Measurements from ENCODE around the gene ADARB2. TPM values are rescaled to one million over a fixed set of nuclear protein-coding genes. Genes with fewer than 3 reads are reported as not detected.

ADARB2 gene
- total RNA-seq, 2 experiments from 2014 or later: 1.3 to 1.4 TPM

GRCh38 chr10:1531883-1532597 is 205.3 kb downstream of the ADARB2 start:
- Mint-ChIP-seq H3K27me3 (ENCODE audit: low read depth) (peaks cover 21% of the 10 kb centered on the region), H3K9me3 (no peaks in the 10 kb centered on the region), H3K4me3 (no peak overlapping the region), H3K36me3 (ENCODE audit: low read depth) (no peaks in the 10 kb centered on the region), H3K27ac (no peak overlapping the region), H3K4me1 (ENCODE audit: low read depth) (no peaks in the 10 kb centered on the region)
- CTCF ChIA-PET: interaction anchor here (0.6 kb wide), 1 partner anchor 390 kb away, joined by 3 read pairs; no protein-coding TSS in a partner anchor
- DNase-seq: no peak
- intact Hi-C loops (cut with micrococcal nuclease): no loop called here

DNA sequence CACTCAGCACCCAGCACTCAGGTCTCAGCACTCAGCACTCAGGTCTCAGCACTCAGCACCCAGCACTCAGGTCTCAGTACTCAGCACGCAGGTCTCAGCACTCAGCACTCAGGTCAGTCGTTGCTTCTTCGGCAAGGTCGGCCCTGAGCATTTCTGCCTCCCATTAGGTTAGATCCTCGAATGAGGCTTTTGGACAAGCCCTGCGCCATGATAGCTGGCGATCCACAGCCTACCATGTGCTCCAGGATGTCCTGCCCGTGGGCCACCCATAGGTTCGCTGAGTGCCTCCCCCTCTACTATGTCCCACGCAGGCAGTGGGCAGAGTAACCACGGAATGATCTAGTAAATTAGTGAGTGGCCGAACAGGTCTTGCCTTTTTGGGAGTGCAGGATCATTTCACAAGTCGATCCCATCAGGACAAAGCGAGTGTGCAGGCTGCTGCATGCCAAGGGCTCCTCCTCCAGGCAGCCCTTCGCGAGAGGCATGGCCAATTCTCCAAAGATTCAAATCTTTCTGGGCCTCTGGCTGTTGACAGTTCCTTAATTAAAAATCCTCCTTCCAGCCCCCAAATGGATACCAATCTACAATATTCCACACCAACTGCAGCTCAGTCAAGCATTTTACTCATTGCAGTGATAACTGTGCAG is 206.3 kb downstream of the ADARB2 start:
- CTCF ChIA-PET: interaction anchor here (0.7 kb wide), 1 partner anchor 219 kb away, joined by 3 read pairs; no protein-coding TSS in a partner anchor
- intact Hi-C loops (cut with micrococcal nuclease): no loop called here
- DNase-seq: no peak
- Mint-ChIP-seq H3K36me3 (ENCODE audit: low read depth) (no peaks in the 10 kb centered on the region), H3K27me3 (ENCODE audit: low read depth) (peaks cover 21% of the 10 kb centered on the region), H3K9me3 (no peaks in the 10 kb centered on the region), H3K4me3 (no peak overlapping the region), H3K27ac (no peak overlapping the region), H3K4me1 (ENCODE audit: low read depth) (no peaks in the 10 kb centered on the region)

GRCh38 chr10:1529806-1530413 is 207.4 kb downstream of the ADARB2 start:
- Mint-ChIP-seq H3K4me3 (no peak overlapping the region), H3K27ac (no peak overlapping the region), H3K27me3 (ENCODE audit: low read depth) (peaks cover 24% of the 10 kb centered on the region), H3K36me3 (ENCODE audit: low read depth) (no peaks in the 10 kb centered on the region), H3K4me1 (ENCODE audit: low read depth) (no peaks in the 10 kb centered on the region), H3K9me3 (no peaks in the 10 kb centered on the region)
- DNase-seq: no peak
- intact Hi-C loops (cut with micrococcal nuclease): no loop called here
- CTCF ChIA-PET: no interaction called here

DNA sequence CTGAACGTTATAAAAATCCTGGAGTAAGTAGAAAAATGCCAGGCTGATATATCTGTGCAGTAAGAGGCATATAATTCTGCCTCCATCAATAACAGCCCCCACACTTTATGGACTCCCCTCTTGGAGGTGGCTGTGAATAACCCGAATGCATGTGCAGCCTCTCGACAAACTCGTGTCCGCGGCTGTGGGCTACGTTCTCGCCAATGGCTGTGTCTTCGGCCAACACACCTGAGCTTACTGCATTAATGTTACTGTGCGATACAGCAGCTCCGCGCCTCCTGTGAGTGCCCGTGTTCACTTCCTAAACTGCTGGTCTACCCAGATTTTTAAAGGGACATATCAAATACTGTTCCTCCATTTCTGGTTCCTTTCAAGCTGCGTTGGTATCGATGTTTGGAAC is 209.4 kb downstream of the ADARB2 start:
- intact Hi-C loops (cut with micrococcal nuclease): no loop called here
- no peak overlapping the region for H3K27ac Mint-ChIP-seq
- no peak for DNase-seq
- no peaks in the 10 kb centered on the region for H3K9me3 Mint-ChIP-seq
- no peak overlapping the region for H3K4me3 Mint-ChIP-seq
- no peaks in the 10 kb centered on the region for H3K4me1 Mint-ChIP-seq (ENCODE audit: low read depth)
- peaks cover 22% of the 10 kb centered on the region for H3K27me3 Mint-ChIP-seq (ENCODE audit: low read depth)
- CTCF ChIA-PET: no interaction called here
- no peaks in the 10 kb centered on the region for H3K36me3 Mint-ChIP-seq (ENCODE audit: low read depth)

GRCh38 chr10:1526436-1527055 is 210.8 kb downstream of the ADARB2 start:
- Mint-ChIP-seq H3K4me3 (no peak overlapping the region), H3K27me3 (ENCODE audit: low read depth) (peaks cover 17% of the 10 kb centered on the region), H3K36me3 (ENCODE audit: low read depth) (no peaks in the 10 kb centered on the region), H3K4me1 (ENCODE audit: low read depth) (no peaks in the 10 kb centered on the region), H3K27ac (no peak overlapping the region), H3K9me3 (no peaks in the 10 kb centered on the region)
- no peak for DNase-seq
- CTCF ChIA-PET: no interaction called here
- intact Hi-C loops (cut with micrococcal nuclease): no loop called here

- Mint-ChIP-seq H3K9me3 (no peaks in the 10 kb centered on the region), H3K4me3 (no peak overlapping the region), H3K36me3 (ENCODE audit: low read depth) (no peaks in the 10 kb centered on the region), H3K27ac (no peak overlapping the region), H3K4me1 (ENCODE audit: low read depth) (no peaks in the 10 kb centered on the region), H3K27me3 (ENCODE audit: low read depth) (peaks cover 16% of the 10 kb centered on the region)
- CTCF ChIA-PET: no interaction called here
- no peak for DNase-seq
- intact Hi-C loops (cut with micrococcal nuclease): no loop called here
These were observed 211.8 kb downstream of the ADARB2 start for GRCh38 chr10:1525354-1526162.

DNA sequence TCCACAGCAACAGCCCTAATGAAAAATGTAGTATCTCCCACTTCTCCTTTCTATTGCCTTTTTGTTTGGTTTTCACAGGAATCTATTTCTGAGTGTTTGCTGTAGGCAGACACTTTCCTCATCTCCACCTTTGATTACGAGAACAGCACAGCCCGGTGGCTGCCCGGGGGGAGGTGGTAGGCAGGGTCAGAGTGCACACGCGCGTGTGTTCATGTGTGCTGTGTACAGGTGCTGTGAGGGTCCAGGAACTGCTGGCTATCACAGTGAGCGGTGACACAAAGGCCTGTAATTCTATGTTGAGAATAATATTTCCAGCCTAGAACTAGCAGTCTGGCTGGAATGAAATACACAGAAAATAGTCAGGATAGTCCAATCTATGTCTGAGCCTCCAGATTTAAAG is 212.8 kb downstream of the ADARB2 start:
- DNase-seq: no peak
- no peaks in the 10 kb centered on the region for H3K4me1 Mint-ChIP-seq (ENCODE audit: low read depth)
- CTCF ChIA-PET: no interaction called here
- H3K36me3 Mint-ChIP-seq (ENCODE audit: low read depth): no peaks in the 10 kb centered on the region
- intact Hi-C loops (cut with micrococcal nuclease): no loop called here
- no peaks in the 10 kb centered on the region for H3K9me3 Mint-ChIP-seq
- H3K27me3 Mint-ChIP-seq (ENCODE audit: low read depth): peaks cover 7% of the 10 kb centered on the region
- no peak overlapping the region for H3K4me3 Mint-ChIP-seq
- no peak overlapping the region for H3K27ac Mint-ChIP-seq

GRCh38 chr10:1523221-1523620 is 214.1 kb downstream of the ADARB2 start:
- Mint-ChIP-seq H3K36me3 (ENCODE audit: low read depth) (no peaks in the 10 kb centered on the region), H3K4me3 (no peak overlapping the region), H3K27ac (no peak overlapping the region), H3K9me3 (no peaks in the 10 kb centered on the region), H3K27me3 (ENCODE audit: low read depth) (peaks cover 4% of the 10 kb centered on the region), H3K4me1 (ENCODE audit: low read depth) (no peaks in the 10 kb centered on the region)
- CTCF ChIA-PET: no interaction called here
- no peak for DNase-seq
- intact Hi-C loops (cut with micrococcal nuclease): no loop called here

DNA sequence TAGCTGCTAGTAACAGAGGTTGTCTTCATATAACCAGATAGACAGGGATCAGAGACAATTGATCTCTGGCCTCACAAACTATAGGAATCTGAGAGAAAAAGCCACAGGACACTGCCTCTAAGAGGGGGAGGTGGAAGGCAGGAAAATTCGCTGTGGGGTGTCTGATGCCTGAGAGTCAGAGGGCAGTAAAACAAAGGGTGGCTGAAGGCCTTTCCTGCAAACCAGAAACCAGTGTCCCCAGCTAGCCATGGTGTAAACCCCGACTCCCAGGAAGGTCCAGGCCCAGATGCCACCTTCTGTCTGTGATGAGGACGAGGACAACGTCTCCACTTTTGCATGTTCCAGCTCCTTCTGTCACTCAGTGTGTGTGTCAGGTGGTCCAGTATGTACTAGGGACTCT is 215.1 kb downstream of the ADARB2 start:
- DNase-seq: no peak
- no peaks in the 10 kb centered on the region for H3K36me3 Mint-ChIP-seq (ENCODE audit: low read depth)
- H3K27ac Mint-ChIP-seq: no peak overlapping the region
- CTCF ChIA-PET: no interaction called here
- H3K4me1 Mint-ChIP-seq (ENCODE audit: low read depth): no peaks in the 10 kb centered on the region
- H3K4me3 Mint-ChIP-seq: no peak overlapping the region
- H3K9me3 Mint-ChIP-seq: no peaks in the 10 kb centered on the region
- intact Hi-C loops (cut with micrococcal nuclease): no loop called here
- peaks cover 4% of the 10 kb centered on the region for H3K27me3 Mint-ChIP-seq (ENCODE audit: low read depth)

DNA sequence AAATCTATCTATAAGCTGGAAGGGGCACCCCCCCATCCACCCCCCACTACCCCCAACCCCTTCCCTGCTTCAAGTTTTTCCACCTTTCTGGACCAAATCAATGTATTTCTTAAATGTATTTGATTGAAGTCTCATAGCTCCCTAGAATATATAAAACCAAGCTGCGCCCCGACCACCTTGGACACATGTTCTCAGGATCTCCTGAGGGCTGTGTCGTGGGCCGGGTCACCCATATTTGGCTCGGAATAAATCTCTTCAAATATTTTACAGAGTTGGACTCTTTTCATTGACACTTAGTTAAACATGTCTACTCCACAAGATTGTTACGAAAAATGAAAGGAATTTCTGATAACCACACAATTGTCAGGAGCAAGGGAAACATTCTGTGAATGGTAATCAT is 215.6 kb downstream of the ADARB2 start:
- H3K4me1 Mint-ChIP-seq (ENCODE audit: low read depth): no peaks in the 10 kb centered on the region
- no peak for DNase-seq
- H3K36me3 Mint-ChIP-seq (ENCODE audit: low read depth): no peaks in the 10 kb centered on the region
- H3K27me3 Mint-ChIP-seq (ENCODE audit: low read depth): peaks cover 4% of the 10 kb centered on the region
- H3K9me3 Mint-ChIP-seq: no peaks in the 10 kb centered on the region
- intact Hi-C loops (cut with micrococcal nuclease): no loop called here
- no peak overlapping the region for H3K4me3 Mint-ChIP-seq
- CTCF ChIA-PET: no interaction called here
- no peak overlapping the region for H3K27ac Mint-ChIP-seq

DNA sequence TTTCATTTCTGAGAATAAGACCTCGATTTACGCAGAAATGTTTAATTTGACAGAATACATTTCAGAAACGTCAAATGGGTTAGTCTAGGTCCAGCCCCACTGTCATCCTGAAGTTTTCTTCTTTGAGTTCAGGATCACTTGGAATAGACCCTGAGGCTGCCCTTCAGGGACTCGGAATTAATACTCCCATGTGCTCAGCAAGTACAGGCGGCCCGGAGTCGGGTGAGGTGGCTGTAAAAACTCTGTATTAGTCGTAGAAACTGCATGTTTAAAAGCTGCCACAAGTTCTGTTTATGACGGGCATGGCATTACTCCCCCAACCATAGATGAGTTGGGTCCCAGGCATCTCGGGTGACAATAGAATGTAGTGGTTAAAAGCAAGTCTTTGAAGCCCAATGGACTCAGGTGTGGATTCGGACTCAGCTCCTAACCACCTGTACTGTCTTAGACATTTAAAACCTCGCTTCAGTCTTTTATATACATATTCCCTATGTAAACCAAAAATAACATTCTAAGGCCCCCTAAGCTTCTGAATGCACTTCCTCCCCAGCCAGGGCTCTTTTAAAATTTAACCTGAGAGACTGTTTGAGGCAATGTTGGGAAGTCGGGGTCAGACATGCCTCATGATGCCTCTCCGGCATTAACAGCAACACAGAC is 216.3 kb downstream of the ADARB2 start:
- CTCF ChIA-PET: no interaction called here
- Mint-ChIP-seq H3K27me3 (ENCODE audit: low read depth) (peaks cover 4% of the 10 kb centered on the region), H3K27ac (no peak overlapping the region), H3K4me1 (ENCODE audit: low read depth) (no peaks in the 10 kb centered on the region), H3K36me3 (ENCODE audit: low read depth) (no peaks in the 10 kb centered on the region), H3K9me3 (no peaks in the 10 kb centered on the region), H3K4me3 (no peak overlapping the region)
- no peak for DNase-seq
- intact Hi-C loops (cut with micrococcal nuclease): no loop called here

DNA sequence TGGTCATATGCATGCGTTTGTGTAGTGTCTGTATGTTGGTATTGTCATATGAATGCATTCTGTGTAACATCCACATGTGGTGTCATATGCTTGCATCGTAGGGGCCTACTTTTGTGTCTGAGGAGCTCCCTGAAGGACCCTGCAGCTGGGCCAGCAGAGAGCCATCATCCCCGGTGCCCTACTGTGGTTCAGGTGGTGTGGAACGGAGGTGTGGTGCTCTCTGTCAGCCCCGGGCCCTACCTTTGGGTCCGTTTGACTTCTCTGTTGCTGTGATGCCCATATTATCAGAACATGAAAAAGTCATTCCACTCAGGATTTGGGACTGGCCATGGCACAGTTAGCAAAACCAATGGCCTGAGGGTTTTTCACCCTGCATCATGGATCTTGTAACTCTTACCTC is 217.9 kb downstream of the ADARB2 start:
- peaks cover 4% of the 10 kb centered on the region for H3K27me3 Mint-ChIP-seq (ENCODE audit: low read depth)
- H3K9me3 Mint-ChIP-seq: no peaks in the 10 kb centered on the region
- no peaks in the 10 kb centered on the region for H3K36me3 Mint-ChIP-seq (ENCODE audit: low read depth)
- DNase-seq: no peak
- H3K4me1 Mint-ChIP-seq (ENCODE audit: low read depth): no peaks in the 10 kb centered on the region
- CTCF ChIA-PET: interaction anchor here (0.9 kb wide), 1 partner anchor 99 kb away, joined by 3 read pairs; no protein-coding TSS in a partner anchor
- intact Hi-C loops (cut with micrococcal nuclease): no loop called here
- H3K27ac Mint-ChIP-seq: no peak overlapping the region
- H3K4me3 Mint-ChIP-seq: no peak overlapping the region

Measured in activated naive CD4-positive, alpha-beta T cell treated with anti-CD3 and anti-CD28 coated beads for 36 hours (primary cell).